Omental fat pad (tissue), 4 donors: ENCODE data around the gene OR8D1. TPM values are rescaled to one million over a fixed set of nuclear protein-coding genes. Genes with fewer than 3 reads are reported as not detected.

Experiments
- ATAC-seq: fragments of 150-250 bp; one replicate; pipeline ENCODE4 v1.9.1; 2016; ENCODE audit warnings: mild to moderate bottlenecking, moderate library complexity; ENCODE audit not compliant: low FRiP score
- DNase-seq: peaks from one replicate; pipeline ENCODE4 v3.0.0-alpha.2; 2019; ENCODE audit warnings: low spot score
- total RNA-seq, 4 donors: library from RNA; depleted of rRNA; stranded (reverse); fragments of >200 nt; gene quantifications; one replicate each; pipeline ENCODE4 v1.1.0, GENCODE V29; 2016
- TF ChIP-seq, protein P1 (sequence below), 3 donors: fragments of 450-650 bp; IDR thresholded peaks; one replicate each; pipeline ENCODE4 v1.5.1; 2016 to 2017; ENCODE audit warnings: antibody characterized with exemption in 3 of 3, mild to moderate bottlenecking in 3 of 3, moderate library complexity in 2 of 3

OR8D1 gene
- total RNA-seq, 4 donors from 2014 or later: not detected

DNA sequence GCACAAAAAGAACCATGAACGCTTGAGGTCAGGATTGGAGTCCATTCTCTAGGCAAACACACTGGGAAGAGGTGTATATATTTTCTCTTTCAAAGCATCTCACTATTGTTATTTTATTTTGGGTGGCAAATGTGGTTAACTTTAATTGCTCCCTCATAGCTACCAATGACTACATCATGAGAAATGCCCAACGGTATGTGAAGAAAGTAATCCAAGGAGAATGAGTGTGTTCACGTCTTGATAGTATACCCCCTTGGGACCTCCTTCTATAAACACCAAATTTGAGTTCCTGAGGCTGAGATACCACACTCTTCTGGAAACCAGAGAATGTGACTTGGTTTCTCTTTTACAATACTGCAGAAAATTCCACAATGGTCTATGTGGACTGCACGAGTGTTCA lies 15.8 kb downstream of the OR8D1 start:
- ATAC-seq (no peak), DNase-seq (no peak)
- TF ChIP-seq, protein P1, sequence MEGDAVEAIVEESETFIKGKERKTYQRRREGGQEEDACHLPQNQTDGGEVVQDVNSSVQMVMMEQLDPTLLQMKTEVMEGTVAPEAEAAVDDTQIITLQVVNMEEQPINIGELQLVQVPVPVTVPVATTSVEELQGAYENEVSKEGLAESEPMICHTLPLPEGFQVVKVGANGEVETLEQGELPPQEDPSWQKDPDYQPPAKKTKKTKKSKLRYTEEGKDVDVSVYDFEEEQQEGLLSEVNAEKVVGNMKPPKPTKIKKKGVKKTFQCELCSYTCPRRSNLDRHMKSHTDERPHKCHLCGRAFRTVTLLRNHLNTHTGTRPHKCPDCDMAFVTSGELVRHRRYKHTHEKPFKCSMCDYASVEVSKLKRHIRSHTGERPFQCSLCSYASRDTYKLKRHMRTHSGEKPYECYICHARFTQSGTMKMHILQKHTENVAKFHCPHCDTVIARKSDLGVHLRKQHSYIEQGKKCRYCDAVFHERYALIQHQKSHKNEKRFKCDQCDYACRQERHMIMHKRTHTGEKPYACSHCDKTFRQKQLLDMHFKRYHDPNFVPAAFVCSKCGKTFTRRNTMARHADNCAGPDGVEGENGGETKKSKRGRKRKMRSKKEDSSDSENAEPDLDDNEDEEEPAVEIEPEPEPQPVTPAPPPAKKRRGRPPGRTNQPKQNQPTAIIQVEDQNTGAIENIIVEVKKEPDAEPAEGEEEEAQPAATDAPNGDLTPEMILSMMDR (IDR thresholded peaks at IDR 0.05): no peak

DNA sequence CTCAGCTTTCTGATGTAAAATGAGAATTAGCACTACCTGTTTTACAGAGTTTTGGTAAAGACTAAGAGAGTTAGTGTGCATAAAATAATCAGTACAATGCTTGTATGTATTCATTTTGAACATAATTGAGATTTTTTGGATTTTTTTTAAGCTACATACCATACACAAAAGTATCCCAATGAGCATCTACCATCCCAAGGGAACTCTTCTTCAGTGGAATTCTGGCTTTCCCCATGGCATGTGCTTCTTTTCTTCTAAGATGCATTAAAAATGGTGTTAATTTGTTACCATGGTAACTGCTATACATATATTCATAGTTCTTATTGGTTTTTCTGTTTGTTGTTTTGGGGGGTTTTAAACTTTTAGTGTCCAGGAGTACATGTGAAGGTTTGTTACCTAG lies 17.7 kb downstream of the OR8D1 start:
- ATAC-seq (no peak), DNase-seq (no peak)
- TF ChIP-seq, protein P1 (IDR thresholded peaks at IDR 0.05): no peak

DNA sequence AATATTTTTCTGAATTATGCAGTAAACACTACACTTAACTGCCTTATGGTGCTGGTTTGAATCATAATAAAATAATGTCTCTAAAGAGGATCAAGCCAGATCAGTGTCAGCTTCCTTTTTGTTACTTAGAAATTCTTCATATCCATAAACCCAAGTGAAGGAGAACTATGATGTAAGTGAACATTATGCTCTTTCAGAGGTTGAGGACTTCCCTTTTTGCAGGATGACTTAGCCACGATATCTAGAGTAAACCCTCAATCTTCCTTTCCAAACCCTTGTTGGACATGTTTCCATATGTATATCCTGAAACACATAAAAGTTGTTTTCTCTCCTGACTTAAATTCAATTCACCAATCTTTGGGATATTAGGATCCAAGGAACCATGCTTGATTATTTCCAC lies 19.1 kb downstream of the OR8D1 start:
- no peak for ATAC-seq
- no peak for DNase-seq
- TF ChIP-seq, protein P1 (IDR thresholded peaks at IDR 0.05): no peak

DNA sequence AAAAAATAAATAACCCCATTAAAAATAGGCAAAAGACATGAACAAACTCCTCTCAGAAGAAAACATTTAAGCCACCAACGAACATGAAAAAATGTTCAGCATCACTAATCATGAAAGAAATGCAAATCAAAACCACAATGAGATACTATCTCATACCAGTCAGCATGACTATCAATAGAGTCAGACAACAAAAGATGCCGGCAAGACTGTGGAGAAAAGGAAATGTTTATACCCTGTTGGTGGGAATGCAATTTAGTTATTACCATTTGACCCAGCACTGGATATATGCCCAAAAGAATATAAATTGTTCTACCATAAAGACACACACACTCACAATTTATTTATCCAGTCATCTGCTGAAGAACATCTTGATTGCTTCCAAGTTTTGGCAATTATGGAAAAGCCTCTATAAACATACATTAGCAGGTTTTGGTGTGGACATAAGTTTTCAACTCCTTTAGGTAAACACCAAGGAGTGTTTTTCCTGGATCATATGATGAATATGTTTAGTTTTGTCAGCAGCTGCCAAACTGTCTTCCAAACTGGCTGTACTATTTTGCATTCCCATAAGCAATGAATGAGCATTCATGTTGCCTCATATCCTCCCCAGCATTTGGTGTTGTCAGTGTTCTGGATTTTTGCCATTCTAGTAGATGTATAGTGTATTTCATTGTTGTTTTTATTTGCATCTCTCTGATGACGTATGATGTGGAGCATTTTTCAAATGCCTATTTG lies 28.0 kb downstream of the OR8D1 start:
- ATAC-seq (no peak), DNase-seq (no peak)
- TF ChIP-seq, protein P1 (IDR thresholded peaks at IDR 0.05): no peak

DNA sequence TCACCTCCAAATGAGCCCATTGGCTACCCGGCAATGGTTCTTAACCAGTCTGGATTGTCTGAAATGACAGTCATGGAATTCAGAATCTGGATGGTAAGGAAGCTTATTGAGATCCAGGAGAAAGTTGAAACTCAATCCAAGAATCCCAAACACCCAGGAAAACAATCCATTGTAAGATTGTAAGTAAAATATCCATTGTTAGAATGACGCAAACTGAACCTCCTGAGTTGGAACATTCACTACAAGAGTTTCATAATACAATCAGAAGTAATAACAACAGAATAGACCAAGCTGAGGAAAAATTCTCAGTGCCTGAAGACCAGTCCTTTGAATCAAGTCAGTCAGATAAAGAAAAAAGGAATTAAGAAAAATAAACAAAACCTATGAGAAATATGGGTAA lies 35.5 kb downstream of the OR8D1 start:
- ATAC-seq (no peak), DNase-seq (no peak)
- TF ChIP-seq, protein P1 (IDR thresholded peaks at IDR 0.05): no peak

DNA sequence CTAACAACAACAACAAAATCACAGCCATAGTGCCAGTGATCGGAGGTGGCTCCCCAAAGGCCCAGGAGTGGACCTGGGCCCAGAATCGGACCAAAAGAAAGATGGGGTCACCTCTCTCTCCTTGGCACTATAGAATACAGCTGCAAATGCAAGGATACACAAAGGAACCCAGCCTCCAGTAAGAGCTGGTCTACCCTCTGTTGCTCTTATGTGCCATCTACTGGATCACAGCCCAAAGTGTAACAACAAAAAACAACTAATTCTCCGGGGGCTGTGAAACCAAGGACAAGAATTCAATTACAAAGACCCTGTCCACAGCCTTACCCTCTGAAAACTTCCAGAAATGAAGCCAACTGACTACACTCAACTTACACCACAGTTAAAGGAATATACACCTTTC lies 35.9 kb downstream of the OR8D1 start:
- no peak for DNase-seq
- no peak for ATAC-seq
- TF ChIP-seq, protein P1 (IDR thresholded peaks at IDR 0.05): no peak

DNA sequence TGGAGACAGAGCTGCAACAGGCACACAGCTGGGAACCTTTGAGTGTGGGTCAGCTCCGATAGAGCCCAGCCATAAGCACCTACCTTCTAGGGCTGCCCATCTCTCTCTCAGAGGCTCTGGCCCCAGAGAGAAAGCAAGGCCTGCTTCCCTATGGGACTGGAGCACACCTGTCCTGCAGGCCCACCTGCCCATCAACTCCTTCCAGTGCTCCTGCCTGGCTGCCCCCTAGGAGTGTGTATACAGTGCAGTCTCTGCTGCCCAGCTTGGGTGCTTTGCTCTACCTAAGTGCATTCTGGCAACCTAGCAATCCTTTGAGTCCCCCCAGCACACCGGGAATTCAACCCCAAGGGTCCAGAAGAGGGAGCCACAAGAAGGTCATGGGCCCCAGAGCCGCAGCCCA lies 36.5 kb downstream of the OR8D1 start:
- TF ChIP-seq, protein P1 (IDR thresholded peaks at IDR 0.05): no peak
- ATAC-seq: no peak

More for the DNA sequence above, 36.5 kb downstream of the OR8D1 start:
- DNase-seq: no peak
